MM.1S (cell line): Measurements from ENCODE around the gene JUN.

Source experiments
- DNase-seq: peaks from one replicate; pipeline ENCODE4 v3.0.0-alpha.2; 2015
- H2AFZ ChIP-seq: fragments of 300-600 bp; sonication (generic); 2 replicates; pipeline ENCODE4 v1.6.0; 2016; ENCODE audit warnings: antibody characterized with exemption, low read length
- H3F3A ChIP-seq: fragments of 300-600 bp; sonication (generic); 2 replicates; pipeline ENCODE4 v1.6.1; 2016; ENCODE audit warnings: mild to moderate bottlenecking, antibody characterized with exemption, low read length, moderate library complexity, mixed read lengths; ENCODE audit not compliant: insufficient read depth
- H3K27ac ChIP-seq: fragments of 300-600 bp; sonication (generic); 2 replicates; pipeline ENCODE4 v1.5.1; 2016; ENCODE audit warnings: mild to moderate bottlenecking, low read length
- H3K27me3 ChIP-seq: fragments of 300-600 bp; sonication (generic); replicated peaks from 2 replicates; pipeline ENCODE4 v1.6.0; 2016; ENCODE audit warnings: low read length; ENCODE audit not compliant: insufficient read depth
- H3K36me3 ChIP-seq: fragments of 300-600 bp; sonication (generic); replicated peaks from 2 replicates; pipeline ENCODE4 v1.6.1; 2016; ENCODE audit warnings: mild to moderate bottlenecking, low read length, mixed read lengths; ENCODE audit not compliant: insufficient read depth
- H3K4me1 ChIP-seq: fragments of 300-600 bp; sonication (generic); 2 replicates; pipeline ENCODE4 v1.6.1; 2016; ENCODE audit warnings: low read length, mixed read lengths
- H3K4me2 ChIP-seq: fragments of 300-600 bp; sonication (generic); 2 replicates; pipeline ENCODE4 v1.6.0; 2016; ENCODE audit warnings: low read depth, low read length
- H3K4me3 ChIP-seq: fragments of 300-600 bp; sonication (generic); 2 replicates; pipeline ENCODE4 v1.5.1; 2016; ENCODE audit warnings: low read length, mixed read lengths
- H3K79me2 ChIP-seq: fragments of 300-600 bp; sonication (generic); 2 replicates; pipeline ENCODE4 v1.6.1; 2016; ENCODE audit warnings: mixed run types, low read length, mixed read lengths
- H3K9ac ChIP-seq: fragments of 300-600 bp; sonication (generic); 2 replicates; pipeline ENCODE4 v1.6.1; 2016; ENCODE audit warnings: low read length, mixed read lengths
- H3K9me2 ChIP-seq: fragments of 300-600 bp; sonication (generic); replicated peaks from 2 replicates; pipeline ENCODE4 v1.6.1; 2016; ENCODE audit warnings: mild to moderate bottlenecking, low read length, mixed read lengths; ENCODE audit not compliant: insufficient read depth
- H3K9me3 ChIP-seq: fragments of 300-600 bp; sonication (generic); replicated peaks from 2 replicates; pipeline ENCODE4 v1.6.1; 2016; ENCODE audit warnings: mild to moderate bottlenecking, low read length, mixed read lengths; ENCODE audit not compliant: insufficient read depth
- H4K20me1 ChIP-seq: fragments of 300-600 bp; sonication (generic); 2 replicates; pipeline ENCODE4 v1.6.1; 2016; ENCODE audit warnings: mild to moderate bottlenecking, low read length, moderate library complexity, mixed read lengths; ENCODE audit not compliant: insufficient read depth
- EZH2 ChIP-seq: fragments of 300-600 bp; sonication (generic); optimal IDR thresholded peaks from 2 replicates; pipeline ENCODE3; 2017; ENCODE audit warnings: low read depth, mild to moderate bottlenecking, antibody characterized with exemption, low read length, mixed read lengths
- EZH2phosphoT487 ChIP-seq: fragments of 300-600 bp; sonication (generic); IDR thresholded peaks from 2 replicates; pipeline ENCODE4 v1.6.1; 2018; ENCODE audit warnings: antibody characterized with exemption, low read length
- TF ChIP-seq, protein P1 (sequence below): fragments of 300-600 bp; sonication (generic); IDR thresholded peaks from 2 replicates; pipeline ENCODE4 v1.5.1; 2016; ENCODE audit warnings: antibody characterized with exemption, low read length, mixed read lengths

JUN gene

GRCh38 chr1:58811303-58811702 lies 27.5 kb upstream of the JUN start:
- Histone ChIP-seq H3F3A (peaks cover 26% of the 10 kb centered on the region), H3K9me3 (no peaks in the 10 kb centered on the region), H4K20me1 (no peaks in the 10 kb centered on the region), H3K4me1 (peaks cover 26% of the 10 kb centered on the region), H3K79me2 (no peaks in the 10 kb centered on the region), H3K27ac (no peak overlapping the region), H3K9me2 (no peaks in the 10 kb centered on the region), H3K4me2 (no peak overlapping the region), H3K4me3 (no peak overlapping the region), H2AFZ (no peak overlapping the region), H3K27me3 (no peaks in the 10 kb centered on the region), H3K9ac (no peak overlapping the region), H3K36me3 (no peaks in the 10 kb centered on the region)
- no peak for TF ChIP-seq EZH2phosphoT487
- TF ChIP-seq, protein P1, sequence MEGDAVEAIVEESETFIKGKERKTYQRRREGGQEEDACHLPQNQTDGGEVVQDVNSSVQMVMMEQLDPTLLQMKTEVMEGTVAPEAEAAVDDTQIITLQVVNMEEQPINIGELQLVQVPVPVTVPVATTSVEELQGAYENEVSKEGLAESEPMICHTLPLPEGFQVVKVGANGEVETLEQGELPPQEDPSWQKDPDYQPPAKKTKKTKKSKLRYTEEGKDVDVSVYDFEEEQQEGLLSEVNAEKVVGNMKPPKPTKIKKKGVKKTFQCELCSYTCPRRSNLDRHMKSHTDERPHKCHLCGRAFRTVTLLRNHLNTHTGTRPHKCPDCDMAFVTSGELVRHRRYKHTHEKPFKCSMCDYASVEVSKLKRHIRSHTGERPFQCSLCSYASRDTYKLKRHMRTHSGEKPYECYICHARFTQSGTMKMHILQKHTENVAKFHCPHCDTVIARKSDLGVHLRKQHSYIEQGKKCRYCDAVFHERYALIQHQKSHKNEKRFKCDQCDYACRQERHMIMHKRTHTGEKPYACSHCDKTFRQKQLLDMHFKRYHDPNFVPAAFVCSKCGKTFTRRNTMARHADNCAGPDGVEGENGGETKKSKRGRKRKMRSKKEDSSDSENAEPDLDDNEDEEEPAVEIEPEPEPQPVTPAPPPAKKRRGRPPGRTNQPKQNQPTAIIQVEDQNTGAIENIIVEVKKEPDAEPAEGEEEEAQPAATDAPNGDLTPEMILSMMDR: no peak
- TF ChIP-seq EZH2: no peak
- no peak for DNase-seq

- Histone ChIP-seq H3K79me2 (no peaks in the 10 kb centered on the region), H3K4me2 (no peak overlapping the region), H3K4me3 (no peak overlapping the region), H3K9me2 (no peaks in the 10 kb centered on the region), H3K4me1 (peaks cover 40% of the 10 kb centered on the region), H3K9me3 (no peaks in the 10 kb centered on the region), H3F3A (peaks cover 30% of the 10 kb centered on the region), H3K36me3 (no peaks in the 10 kb centered on the region), H3K27me3 (no peaks in the 10 kb centered on the region), H2AFZ (no peak overlapping the region), H3K9ac (no peak overlapping the region), H3K27ac (no peak overlapping the region), H4K20me1 (no peaks in the 10 kb centered on the region)
- no peak for DNase-seq
- TF ChIP-seq, protein P1: no peak
- TF ChIP-seq EZH2phosphoT487 (no peak), EZH2 (no peak)
Observed at GRCh38 chr1:58809325-58810010, 25.6 kb upstream of the JUN start.

DNA sequence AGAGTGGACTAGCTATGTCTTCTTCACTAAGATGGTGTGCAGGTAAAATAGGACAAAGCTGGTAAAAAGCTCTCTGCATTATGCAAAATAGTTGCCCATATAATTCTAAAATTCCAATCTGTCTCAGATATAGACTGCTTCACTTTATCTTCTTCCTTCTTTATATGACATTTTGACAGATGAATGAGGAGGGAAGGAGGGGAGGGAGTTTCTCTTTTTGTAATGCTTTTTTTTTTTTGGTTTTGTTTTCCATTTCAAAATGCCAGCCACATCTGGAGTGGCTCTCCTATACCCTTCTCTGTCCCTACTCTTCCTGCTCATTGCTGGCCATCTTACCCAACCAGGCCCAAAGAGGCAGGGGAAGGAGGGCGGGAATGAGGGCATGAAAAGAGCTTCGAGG lies 24.2 kb upstream of the JUN start:
- no peaks in the 10 kb centered on the region for H3K79me2 ChIP-seq
- H4K20me1 ChIP-seq: no peaks in the 10 kb centered on the region
- TF ChIP-seq EZH2phosphoT487 (no peak), EZH2 (no peak)
- TF ChIP-seq, protein P1: no peak
- H3F3A ChIP-seq: peaks cover 27% of the 10 kb centered on the region
- H3K9ac ChIP-seq: no peak overlapping the region
- no peak overlapping the region for H2AFZ ChIP-seq
- no peaks in the 10 kb centered on the region for H3K36me3 ChIP-seq
- H3K4me2 ChIP-seq: peak overlapping the region; percentile 14; the same call in 1 of the 2 replicates
- H3K4me3 ChIP-seq: no peak overlapping the region
- no peaks in the 10 kb centered on the region for H3K27me3 ChIP-seq
- H3K9me2 ChIP-seq: no peaks in the 10 kb centered on the region
- DNase-seq: no peak
- no peak overlapping the region for H3K27ac ChIP-seq
- no peaks in the 10 kb centered on the region for H3K9me3 ChIP-seq
- peaks cover 40% of the 10 kb centered on the region for H3K4me1 ChIP-seq
